Measurements from ENCODE around the gene TMEM81. TPM values are rescaled to one million over a fixed set of nuclear protein-coding genes. Genes with fewer than 3 reads are reported as not detected.

Gene TMEM81
- total RNA-seq, 1 donor from 2014 or later, result 4.6 TPM

GRCh38 chr1:205072286-205072685, 12.0 kb downstream of the TMEM81 start:
- Mint-ChIP-seq H3K27me3 (ENCODE audit: low read depth) (no peaks in the 10 kb centered on the region), H3K4me3 (no peak overlapping the region), H3K36me3 (no peaks in the 10 kb centered on the region), H3K9me3 (no peaks in the 10 kb centered on the region), H3K4me1 (no peaks in the 10 kb centered on the region), H3K27ac (no peak overlapping the region)
- no peak for DNase-seq (ENCODE audit: low spot score in 2 of 2, unreplicated experiment in 2 of 2)
- no peak for TF ChIP-seq CTCF (IDR thresholded peaks at IDR 0.05; ENCODE audit: unreplicated experiment)

- Mint-ChIP-seq H3K27ac (no peak overlapping the region), H3K4me3 (no peak overlapping the region), H3K9me3 (no peaks in the 10 kb centered on the region), H3K4me1 (no peaks in the 10 kb centered on the region), H3K27me3 (ENCODE audit: low read depth) (no peaks in the 10 kb centered on the region), H3K36me3 (no peaks in the 10 kb centered on the region)
- no peak for DNase-seq (ENCODE audit: low spot score in 2 of 2, unreplicated experiment in 2 of 2)
- no peak for TF ChIP-seq CTCF (IDR thresholded peaks at IDR 0.05; ENCODE audit: unreplicated experiment)
These were observed 12.5 kb downstream of the TMEM81 start for GRCh38 chr1:205071801-205072200.

GRCh38 chr1:205071028-205071409, 13.2 kb downstream of the TMEM81 start:
- Mint-ChIP-seq H3K4me3 (no peak overlapping the region), H3K4me1 (no peaks in the 10 kb centered on the region), H3K27ac (no peak overlapping the region), H3K36me3 (no peaks in the 10 kb centered on the region), H3K9me3 (no peaks in the 10 kb centered on the region), H3K27me3 (ENCODE audit: low read depth) (no peaks in the 10 kb centered on the region)
- no peak for TF ChIP-seq CTCF (IDR thresholded peaks at IDR 0.05; ENCODE audit: unreplicated experiment)
- DNase-seq (ENCODE audit: low spot score in 2 of 2, unreplicated experiment in 2 of 2), result no peak

- H3K27ac Mint-ChIP-seq, result no peak overlapping the region
- no peaks in the 10 kb centered on the region for H3K9me3 Mint-ChIP-seq
- H3K36me3 Mint-ChIP-seq, result no peaks in the 10 kb centered on the region
- no peak for TF ChIP-seq CTCF (IDR thresholded peaks at IDR 0.05; ENCODE audit: unreplicated experiment)
- H3K27me3 Mint-ChIP-seq (ENCODE audit: low read depth), result no peaks in the 10 kb centered on the region
- DNase-seq (ENCODE audit: low spot score in 2 of 2, unreplicated experiment in 2 of 2), result no peak
- H3K4me1 Mint-ChIP-seq, result no peaks in the 10 kb centered on the region
- H3K4me3 Mint-ChIP-seq, result no peak overlapping the region
These were observed 14.7 kb downstream of the TMEM81 start for GRCh38 chr1:205069371-205070125.

GRCh38 chr1:205068457-205069040, 15.7 kb downstream of the TMEM81 start:
- no peaks in the 10 kb centered on the region for H3K9me3 Mint-ChIP-seq
- no peak for DNase-seq (ENCODE audit: low spot score in 2 of 2, unreplicated experiment in 2 of 2)
- TF ChIP-seq CTCF (IDR thresholded peaks at IDR 0.05; ENCODE audit: unreplicated experiment), result no peak
- no peaks in the 10 kb centered on the region for H3K4me1 Mint-ChIP-seq
- no peaks in the 10 kb centered on the region for H3K36me3 Mint-ChIP-seq
- no peak overlapping the region for H3K4me3 Mint-ChIP-seq
- no peaks in the 10 kb centered on the region for H3K27me3 Mint-ChIP-seq (ENCODE audit: low read depth)
- no peak overlapping the region for H3K27ac Mint-ChIP-seq
